K562 (cell line): ENCODE measurements around the gene CRKL. TPM values are rescaled to one million over a fixed set of nuclear protein-coding genes. Genes with fewer than 3 reads are reported as not detected.

Source experiments
- CXXC5 ChIP-seq: fragments of 250-450 bp; sonication (Bioruptor Pico); IDR thresholded peaks from 2 replicates; pipeline ENCODE4 v1.8.0; 2022; ENCODE audit warnings: inconsistent platforms, mild to moderate bottlenecking, moderate library complexity
- EHMT2 ChIP-seq: fragments of 450-650 bp; IDR thresholded peaks from 2 replicates; pipeline ENCODE4 v1.6.1; 2018; ENCODE audit warnings: antibody characterized with exemption
- ETV5 ChIP-seq: sonication (generic); formaldehyde crosslinking; IDR thresholded peaks from 2 replicates; pipeline ENCODE4 v1.4.0; 2020; ENCODE audit warnings: low read depth, mild to moderate bottlenecking, missing genetic modification reagents
- FIP1L1 ChIP-seq: fragments of 200-400 bp; formaldehyde crosslinking; IDR thresholded peaks from 2 replicates; pipeline ENCODE4 v1.6.1; 2018; ENCODE audit warnings: mild to moderate bottlenecking, low read depth, low read length; ENCODE audit not compliant: poor library complexity, severe bottlenecking
- FOXK1 ChIP-seq: sonication (generic); formaldehyde crosslinking; IDR thresholded peaks from 2 replicates; pipeline ENCODE4 v1.8.0; 2022; ENCODE audit warnings: missing genetic modification reagents, mild to moderate bottlenecking, borderline replicate concordance
- HINFP ChIP-seq: fragments of 450-650 bp; conservative IDR thresholded peaks from 2 replicates; pipeline ENCODE4 v1.6.1; 2016; ENCODE audit warnings: missing genetic modification characterization, low read depth, mild to moderate bottlenecking, control low read depth, missing compliant biosample characterization
- JUND ChIP-seq, 2 experiments: IDR thresholded peaks; 2 replicates in 1 of 2; 3 replicates in 1 of 2; pipeline ENCODE4 v1.6.1; 2011; ENCODE audit warnings: borderline replicate concordance in 2 of 2, low read depth in 2 of 2, low read length in 2 of 2, improper control_type of control experiment in 1 of 2, missing biosample characterization in 1 of 2, missing genetic modification characterization in 1 of 2, missing genetic modification reagents in 1 of 2
- KAT2B ChIP-seq: IDR thresholded peaks from one replicate; pipeline ENCODE4 v1.6.1; 2012; ENCODE audit warnings: low read depth, mild to moderate bottlenecking, control low read depth, inconsistent platforms, low read length, moderate library complexity
- SMAD1 ChIP-seq: fragments of 150-350 bp; IDR thresholded peaks from 2 replicates; pipeline ENCODE4 v1.6.1; 2014; ENCODE audit warnings: low read length, low read depth; ENCODE audit not compliant: partially characterized antibody
- SP2 ChIP-seq: IDR thresholded peaks from 2 replicates; pipeline ENCODE4 v1.6.1; 2011; ENCODE audit warnings: mild to moderate bottlenecking, low read depth, low read length, moderate library complexity; ENCODE audit not compliant: poor library complexity, severe bottlenecking; ENCODE audit errors: extremely low read depth
- TCF3 ChIP-seq: sonication (generic); formaldehyde crosslinking; IDR thresholded peaks from 2 replicates; pipeline ENCODE4 v1.4.0; 2020; ENCODE audit warnings: mild to moderate bottlenecking, missing genetic modification reagents
- polyA plus RNA-seq, 8 experiments: library from polyadenylated mRNA; depleted of rRNA in 4 of 8; stranded (reverse) in 5 of 8; unstranded in 3 of 8; fragments of >200 nt; fragmentation: Nextera tagmentation in 2 of 8; fragmentation: Illumina TruSeq in 1 of 8; extraction: Ambion mirVana in 2 of 8; extraction: Trizol in 1 of 8; gene quantifications; 2 replicates each; pipeline versions ENCODE4 v1.2.1 to v1.2.3, GENCODE V29; 2011 to 2014; ENCODE audit warnings: inconsistent platforms in 1 of 8, missing spikeins in 1 of 8
- total RNA-seq, 7 experiments: library from RNA; depleted of rRNA in 6 of 7; stranded (reverse); fragments of >200 nt in 6 of 7; fragmentation: Illumina TruSeq in 2 of 7; extraction: Trizol in 2 of 7; gene quantifications; 2 replicates each; pipeline versions ENCODE4 v1.2.1 to v1.2.3, GENCODE V29; 2011 to 2021; ENCODE audit warnings: low replicate concordance in 1 of 7
- TF ChIP-seq, protein P1 (sequence below), 2 experiments: fragments of 450-650 bp in 1 of 2; sonication (generic) in 1 of 2; formaldehyde crosslinking in 1 of 2; IDR thresholded peaks; 2 replicates each; pipeline versions ENCODE4 v1.7.1 to v1.9.0; 2016 to 2022; ENCODE audit warnings: inconsistent platforms in 1 of 2, mild to moderate bottlenecking in 1 of 2, missing genetic modification reagents in 1 of 2
- TF ChIP-seq, protein P2 (sequence below): sonication (generic); formaldehyde crosslinking; IDR thresholded peaks from 2 replicates; pipeline ENCODE4 v1.8.1; 2023; ENCODE audit warnings: mild to moderate bottlenecking, missing genetic modification reagents
- TF ChIP-seq, protein P3 (sequence below): fragments of 450-650 bp; IDR thresholded peaks from 2 replicates; pipeline ENCODE4 v1.6.1; 2016; ENCODE audit warnings: low read depth, mild to moderate bottlenecking, moderate library complexity

CRKL gene
- total and polyA plus RNA-seq, 9 of the 15 experiments (the other 6 are each of a cell fraction or from before 2014, with no cell fraction given): 100 to 263 (median 124) TPM

DNA sequence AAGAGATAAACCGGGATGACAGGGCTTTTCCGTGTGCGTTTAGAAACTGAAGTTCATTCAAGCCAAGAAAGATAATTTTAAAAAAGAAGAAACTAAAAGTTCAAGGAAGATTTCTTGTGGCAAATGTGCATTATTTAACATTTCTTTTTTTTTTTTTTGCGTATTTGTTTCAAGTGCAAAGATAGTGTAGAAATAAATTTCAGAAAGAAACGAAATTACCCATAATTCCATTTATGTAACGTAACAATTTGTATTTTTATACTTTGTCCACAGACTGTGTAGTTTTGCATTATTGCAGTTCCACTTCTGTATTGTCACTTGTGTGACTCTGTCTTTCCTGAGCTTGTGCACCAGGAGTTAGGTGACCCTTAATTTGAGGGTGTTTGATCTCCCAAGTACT, 34.4 kb upstream of the CRKL start (continued):
- TF ChIP-seq, protein P1, sequence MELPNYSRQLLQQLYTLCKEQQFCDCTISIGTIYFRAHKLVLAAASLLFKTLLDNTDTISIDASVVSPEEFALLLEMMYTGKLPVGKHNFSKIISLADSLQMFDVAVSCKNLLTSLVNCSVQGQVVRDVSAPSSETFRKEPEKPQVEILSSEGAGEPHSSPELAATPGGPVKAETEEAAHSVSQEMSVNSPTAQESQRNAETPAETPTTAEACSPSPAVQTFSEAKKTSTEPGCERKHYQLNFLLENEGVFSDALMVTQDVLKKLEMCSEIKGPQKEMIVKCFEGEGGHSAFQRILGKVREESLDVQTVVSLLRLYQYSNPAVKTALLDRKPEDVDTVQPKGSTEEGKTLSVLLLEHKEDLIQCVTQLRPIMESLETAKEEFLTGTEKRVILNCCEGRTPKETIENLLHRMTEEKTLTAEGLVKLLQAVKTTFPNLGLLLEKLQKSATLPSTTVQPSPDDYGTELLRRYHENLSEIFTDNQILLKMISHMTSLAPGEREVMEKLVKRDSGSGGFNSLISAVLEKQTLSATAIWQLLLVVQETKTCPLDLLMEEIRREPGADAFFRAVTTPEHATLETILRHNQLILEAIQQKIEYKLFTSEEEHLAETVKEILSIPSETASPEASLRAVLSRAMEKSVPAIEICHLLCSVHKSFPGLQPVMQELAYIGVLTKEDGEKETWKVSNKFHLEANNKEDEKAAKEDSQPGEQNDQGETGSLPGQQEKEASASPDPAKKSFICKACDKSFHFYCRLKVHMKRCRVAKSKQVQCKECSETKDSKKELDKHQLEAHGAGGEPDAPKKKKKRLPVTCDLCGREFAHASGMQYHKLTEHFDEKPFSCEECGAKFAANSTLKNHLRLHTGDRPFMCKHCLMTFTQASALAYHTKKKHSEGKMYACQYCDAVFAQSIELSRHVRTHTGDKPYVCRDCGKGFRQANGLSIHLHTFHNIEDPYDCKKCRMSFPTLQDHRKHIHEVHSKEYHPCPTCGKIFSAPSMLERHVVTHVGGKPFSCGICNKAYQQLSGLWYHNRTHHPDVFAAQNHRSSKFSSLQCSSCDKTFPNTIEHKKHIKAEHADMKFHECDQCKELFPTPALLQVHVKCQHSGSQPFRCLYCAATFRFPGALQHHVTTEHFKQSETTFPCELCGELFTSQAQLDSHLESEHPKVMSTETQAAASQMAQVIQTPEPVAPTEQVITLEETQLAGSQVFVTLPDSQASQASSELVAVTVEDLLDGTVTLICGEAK (IDR thresholded peaks at IDR 0.05): no peak
- TF ChIP-seq, protein P1 (CRISPR knock-in tag; IDR thresholded peaks at IDR 0.05): no peak
- TF ChIP-seq KAT2B (no peak), FOXK1 (CRISPR knock-in tag) (no peak), HINFP (0 out of 2 replicates have a peak, but pooled peaks have one; percentile 26), TCF3 (CRISPR knock-in tag) (no peak), JUND (IDR thresholded peaks at IDR 0.05; ENCODE audit: borderline replicate concordance, low read depth, low read length) (no peak), JUND (tag; IDR thresholded peaks at IDR 0.05; ENCODE audit: borderline replicate concordance, low read depth, low read length) (no peak), ETV5 (CRISPR knock-in tag) (no peak), CXXC5 (CRISPR knock-in tag) (0 out of 2 replicates have a peak, but pooled peaks have one; percentile 32), SP2 (no peak), SMAD1 (no peak), EHMT2 (no peak), FIP1L1 (no peak)
- TF ChIP-seq, protein P2, sequence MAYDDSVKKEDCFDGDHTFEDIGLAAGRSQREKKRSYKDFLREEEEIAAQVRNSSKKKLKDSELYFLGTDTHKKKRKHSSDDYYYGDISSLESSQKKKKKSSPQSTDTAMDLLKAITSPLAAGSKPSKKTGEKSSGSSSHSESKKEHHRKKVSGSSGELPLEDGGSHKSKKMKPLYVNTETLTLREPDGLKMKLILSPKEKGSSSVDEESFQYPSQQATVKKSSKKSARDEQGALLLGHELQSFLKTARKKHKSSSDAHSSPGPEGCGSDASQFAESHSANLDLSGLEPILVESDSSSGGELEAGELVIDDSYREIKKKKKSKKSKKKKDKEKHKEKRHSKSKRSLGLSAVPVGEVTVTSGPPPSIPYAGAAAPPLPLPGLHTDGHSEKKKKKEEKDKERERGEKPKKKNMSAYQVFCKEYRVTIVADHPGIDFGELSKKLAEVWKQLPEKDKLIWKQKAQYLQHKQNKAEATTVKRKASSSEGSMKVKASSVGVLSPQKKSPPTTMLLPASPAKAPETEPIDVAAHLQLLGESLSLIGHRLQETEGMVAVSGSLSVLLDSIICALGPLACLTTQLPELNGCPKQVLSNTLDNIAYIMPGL (CRISPR knock-in tag): no peak
- TF ChIP-seq, protein P3, sequence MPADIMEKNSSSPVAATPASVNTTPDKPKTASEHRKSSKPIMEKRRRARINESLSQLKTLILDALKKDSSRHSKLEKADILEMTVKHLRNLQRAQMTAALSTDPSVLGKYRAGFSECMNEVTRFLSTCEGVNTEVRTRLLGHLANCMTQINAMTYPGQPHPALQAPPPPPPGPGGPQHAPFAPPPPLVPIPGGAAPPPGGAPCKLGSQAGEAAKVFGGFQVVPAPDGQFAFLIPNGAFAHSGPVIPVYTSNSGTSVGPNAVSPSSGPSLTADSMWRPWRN: no peak
